Measurements from ENCODE around the gene PBRM1.

DNA sequence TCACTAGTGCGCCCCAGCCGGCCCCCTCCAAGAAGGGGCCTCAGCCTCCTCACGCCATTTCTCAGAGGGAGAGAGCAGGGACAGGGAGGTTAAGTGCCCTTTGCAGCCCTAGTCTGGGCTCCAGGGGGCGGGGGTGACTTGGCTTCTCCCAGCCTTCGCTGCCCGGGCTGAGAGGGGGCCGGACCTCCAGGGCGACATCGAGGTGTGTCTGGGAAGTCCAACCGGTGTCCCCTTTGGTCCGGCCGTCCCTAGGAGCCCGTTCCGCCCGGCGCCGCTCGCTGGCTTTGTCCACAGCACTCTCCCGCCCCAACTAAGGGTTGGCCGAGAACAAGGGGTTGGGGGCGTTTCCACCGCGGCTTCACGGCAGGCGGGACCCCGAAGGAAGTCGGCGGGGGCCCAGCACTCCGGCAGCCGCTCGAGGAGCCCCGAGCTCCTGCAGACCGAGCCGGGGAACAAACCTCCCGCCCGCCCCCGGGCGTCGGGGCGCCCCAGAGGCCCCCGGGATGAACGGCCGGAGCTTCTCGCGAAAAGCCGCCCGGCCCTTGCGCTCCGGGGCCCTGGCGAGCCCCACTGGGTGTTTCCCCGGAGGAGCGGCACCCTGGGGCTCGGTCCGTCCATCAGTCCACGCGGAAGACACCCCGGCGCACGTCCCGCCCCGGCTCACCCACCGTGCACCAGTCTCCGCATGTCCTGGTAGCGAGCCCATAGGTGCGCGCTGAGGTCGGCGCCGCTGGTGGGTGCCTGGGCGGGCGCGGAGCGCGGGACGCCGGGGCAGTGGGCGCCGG lies 152.7 kb downstream of the PBRM1 start:
- TF ChIP-seq RAD21 (IDR thresholded peaks at IDR 0.05; ENCODE audit: low read depth) = no peak
- TF ChIP-seq, protein P1, sequence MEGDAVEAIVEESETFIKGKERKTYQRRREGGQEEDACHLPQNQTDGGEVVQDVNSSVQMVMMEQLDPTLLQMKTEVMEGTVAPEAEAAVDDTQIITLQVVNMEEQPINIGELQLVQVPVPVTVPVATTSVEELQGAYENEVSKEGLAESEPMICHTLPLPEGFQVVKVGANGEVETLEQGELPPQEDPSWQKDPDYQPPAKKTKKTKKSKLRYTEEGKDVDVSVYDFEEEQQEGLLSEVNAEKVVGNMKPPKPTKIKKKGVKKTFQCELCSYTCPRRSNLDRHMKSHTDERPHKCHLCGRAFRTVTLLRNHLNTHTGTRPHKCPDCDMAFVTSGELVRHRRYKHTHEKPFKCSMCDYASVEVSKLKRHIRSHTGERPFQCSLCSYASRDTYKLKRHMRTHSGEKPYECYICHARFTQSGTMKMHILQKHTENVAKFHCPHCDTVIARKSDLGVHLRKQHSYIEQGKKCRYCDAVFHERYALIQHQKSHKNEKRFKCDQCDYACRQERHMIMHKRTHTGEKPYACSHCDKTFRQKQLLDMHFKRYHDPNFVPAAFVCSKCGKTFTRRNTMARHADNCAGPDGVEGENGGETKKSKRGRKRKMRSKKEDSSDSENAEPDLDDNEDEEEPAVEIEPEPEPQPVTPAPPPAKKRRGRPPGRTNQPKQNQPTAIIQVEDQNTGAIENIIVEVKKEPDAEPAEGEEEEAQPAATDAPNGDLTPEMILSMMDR (IDR thresholded peaks at IDR 0.05 in 2 of 3, conservative IDR thresholded peaks at IDR 0.05 in 1 of 3; ENCODE audit: borderline replicate concordance in 1 of 3, insufficient read depth in 1 of 3, low read depth in 2 of 3, low read length in 2 of 3) = no peak
- no peak; the same call in 1 of the 2 replicates for TF ChIP-seq POLR2AphosphoS5 (IDR thresholded peaks at IDR 0.05; ENCODE audit: low read depth, low read length)
- TF ChIP-seq ELF1 (IDR thresholded peaks at IDR 0.05; ENCODE audit: borderline replicate concordance, low read depth) = no peak
- no peak for TF ChIP-seq POLR2A (IDR thresholded peaks at IDR 0.05; ENCODE audit: borderline replicate concordance, extremely low read depth, insufficient read depth, insufficient read length)
- TF ChIP-seq CEBPB (IDR thresholded peaks at IDR 0.05; ENCODE audit: low read depth) = no peak
- TF ChIP-seq EZH2 (IDR thresholded peaks at IDR 0.05) = no peak

All from HCT116 (cell line).